GM18519 (cell line): ENCODE data around the gene ZNF746.

Source experiments
- ATAC-seq: cut with Tn5 transposase; IDR thresholded peaks from one replicate; pipeline ENCODE4 v1.9.1; 2021; ENCODE audit warnings: mild to moderate bottlenecking, moderate library complexity; ENCODE audit not compliant: unreplicated experiment, low FRiP score

The ZNF746 gene

GRCh38 chr7:149432121-149432691, 65.4 kb downstream of the ZNF746 start:
- ATAC-seq, result no peak

DNA sequence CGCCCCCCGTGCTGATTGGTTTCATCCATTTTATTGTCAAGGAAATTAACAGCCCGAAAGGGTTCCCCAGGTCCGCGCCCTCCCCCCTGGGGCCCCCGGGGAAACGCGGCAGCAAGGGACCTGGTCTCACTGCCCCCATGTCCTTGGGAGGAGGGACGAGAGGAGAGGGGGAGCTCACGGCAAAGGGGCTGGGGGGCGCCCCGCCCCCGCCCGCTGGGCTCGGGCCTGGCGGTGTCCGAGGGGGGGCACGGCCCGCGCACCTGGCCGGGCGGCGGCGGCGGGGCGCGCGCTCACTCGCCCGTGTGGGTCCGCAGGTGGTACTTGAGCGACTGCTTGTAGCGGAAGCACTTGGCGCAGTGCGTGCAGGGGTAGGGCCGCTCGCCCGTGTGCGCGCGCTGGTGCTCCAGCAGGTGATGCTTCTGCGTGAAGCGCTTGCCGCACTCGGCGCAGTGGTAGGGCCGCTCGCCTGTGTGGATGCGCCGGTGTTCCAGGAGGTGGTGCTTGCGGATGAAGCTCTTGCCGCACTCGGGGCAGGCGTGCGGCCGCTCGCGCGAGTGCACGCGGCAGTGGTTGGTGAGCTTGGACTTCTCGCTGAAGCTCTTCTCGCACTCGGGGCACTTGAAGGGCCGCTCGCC, 66.0 kb downstream of the ZNF746 start:
- no peak for ATAC-seq

DNA sequence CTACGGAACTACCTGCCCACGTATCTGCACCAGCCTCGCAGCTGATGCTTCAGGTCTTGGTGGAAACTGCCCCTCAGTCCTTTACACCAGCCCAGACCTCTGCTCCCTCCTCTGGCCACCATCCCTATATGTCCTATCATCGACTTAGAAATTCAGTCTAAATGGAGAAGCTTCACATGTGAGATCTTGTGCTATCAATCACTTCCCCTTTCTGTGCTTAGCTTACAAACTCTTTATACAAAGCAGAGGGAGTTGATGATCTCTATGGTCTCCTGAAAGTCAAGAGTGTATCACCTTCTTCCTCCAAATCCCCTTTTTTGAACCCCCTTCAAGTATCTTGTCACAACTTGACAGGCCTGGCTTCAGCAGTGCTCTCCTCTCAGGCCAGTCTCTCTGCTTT, 67.4 kb downstream of the ZNF746 start:
- no peak for ATAC-seq

- ATAC-seq, result no peak
Observed at GRCh38 chr7:149427893-149428292, 69.7 kb downstream of the ZNF746 start.

GRCh38 chr7:149427096-149427680, 70.4 kb downstream of the ZNF746 start:
- ATAC-seq, result no peak

DNA sequence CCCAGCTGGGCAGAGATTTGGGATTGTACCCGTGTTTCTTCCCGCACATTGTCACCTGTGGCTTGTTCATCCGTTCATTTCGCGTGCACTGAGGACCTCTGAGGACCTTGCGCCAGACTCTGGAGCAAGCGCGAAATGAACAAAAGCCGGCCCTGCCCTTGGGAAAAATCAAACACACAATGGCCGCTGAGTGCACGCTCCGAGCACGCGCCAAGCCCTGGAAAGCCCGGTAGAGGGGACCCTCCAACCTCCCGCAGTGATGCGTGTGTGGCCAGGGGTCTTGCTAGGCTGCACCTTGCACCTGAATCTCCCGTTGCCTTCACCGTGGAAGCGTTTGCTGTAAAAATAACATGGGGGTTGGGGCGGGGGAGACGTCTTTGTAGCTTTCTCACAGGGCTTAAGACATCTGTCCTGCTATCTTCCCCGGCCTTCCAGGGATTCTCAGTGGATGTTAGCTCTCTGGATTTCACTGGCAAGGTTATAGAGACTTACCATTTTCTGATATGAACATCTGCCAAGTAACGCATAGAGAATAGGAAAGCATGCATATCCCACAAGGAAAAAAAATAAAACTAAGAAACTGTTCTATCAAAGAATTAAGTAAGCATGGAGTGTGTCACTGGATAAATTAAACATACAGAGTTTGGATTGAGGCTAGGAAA, 74.0 kb downstream of the ZNF746 start:
- ATAC-seq, result no peak

GRCh38 chr7:149422914-149423301, 74.7 kb downstream of the ZNF746 start:
- no peak for ATAC-seq
